Glomerular visceral epithelial cell (primary cell): ENCODE data around the gene NHLH1.

ENCODE experiments used
- DNase-seq: peaks from one replicate; pipeline ENCODE4 v3.0.0-alpha.2; 2016; ENCODE audit errors: extremely low spot score

Gene NHLH1

GRCh38 chr1:160366731-160367515 lies at the start of gene NHLH1:
Gene NHLH1, plus strand, starts transcription at chr1:160367071. Its CDS starts 3,661 bp downstream, at chr1:160370732.
- no peak for DNase-seq

GRCh38 chr1:160322831-160323230 lies 44.0 kb upstream of the NHLH1 start:
- no peak for DNase-seq

- DNase-seq = no peak
These were observed 41.6 kb upstream of the NHLH1 start for GRCh38 chr1:160325252-160325651.

GRCh38 chr1:160326418-160326817 lies 40.5 kb upstream of the NHLH1 start:
- no peak for DNase-seq

- no peak for DNase-seq
These were observed 38.7 kb upstream of the NHLH1 start for GRCh38 chr1:160328184-160328583.

- no peak for DNase-seq
These were observed 36.8 kb upstream of the NHLH1 start for GRCh38 chr1:160330119-160330518.

GRCh38 chr1:160332516-160332915 lies 34.4 kb upstream of the NHLH1 start:
- no peak for DNase-seq

GRCh38 chr1:160338580-160338979 lies 28.3 kb upstream of the NHLH1 start:
- no peak for DNase-seq

GRCh38 chr1:160340146-160340545 lies 26.7 kb upstream of the NHLH1 start:
- DNase-seq = no peak

- DNase-seq = no peak
These were observed 26.0 kb upstream of the NHLH1 start for GRCh38 chr1:160340866-160341265.

GRCh38 chr1:160342526-160342925 lies 24.3 kb upstream of the NHLH1 start:
- peak; percentile 5 for DNase-seq

- peak; percentile 95 for DNase-seq
These were observed 23.7 kb upstream of the NHLH1 start, which contains the start of the genes COPA and NCSTN for GRCh38 chr1:160342953-160343869. Gene COPA, minus strand, starts transcription at chr1:160343250. Its CDS starts 80 bp downstream, at chr1:160343170. Gene NCSTN, plus strand, starts transcription at chr1:160343383. Its CDS starts 14 bp downstream, at chr1:160343397.

- DNase-seq = no peak
These were observed 22.6 kb upstream of the NHLH1 start for GRCh38 chr1:160344241-160344640.

GRCh38 chr1:160344936-160345335 lies 21.9 kb upstream of the NHLH1 start:
- DNase-seq = no peak

- no peak for DNase-seq
These were observed 20.4 kb upstream of the NHLH1 start for GRCh38 chr1:160346463-160346862.

- no peak for DNase-seq
These were observed 19.9 kb upstream of the NHLH1 start for GRCh38 chr1:160346958-160347357.

- DNase-seq = no peak
These were observed 15.2 kb upstream of the NHLH1 start for GRCh38 chr1:160351629-160352028.

- no peak for DNase-seq
These were observed 14.3 kb upstream of the NHLH1 start for GRCh38 chr1:160352555-160352954.

GRCh38 chr1:160353223-160353622 lies 13.6 kb upstream of the NHLH1 start:
- DNase-seq = peak; percentile 12

- DNase-seq = peak; percentile 26
These were observed 12.4 kb upstream of the NHLH1 start for GRCh38 chr1:160354388-160354985.

GRCh38 chr1:160357286-160358002 lies 9.4 kb upstream of the NHLH1 start:
- DNase-seq = no peak
